Measurements from ENCODE around the gene MAD1L1.

MAD1L1 gene

GRCh38 chr7:1940402-1940786, 292.4 kb downstream of the MAD1L1 start:
- ATAC-seq (ENCODE audit: low read depth) (no peak; the same call in 2 of the 3 replicates), DNase-seq (ENCODE audit: low spot score) (no peak)
- Histone ChIP-seq H3K27ac (ENCODE audit: poor library complexity, severe bottlenecking) (no peak overlapping the region), H3K9me3 (ENCODE audit: severe bottlenecking) (no peaks in the 10 kb centered on the region), H3K4me3 (ENCODE audit: severe bottlenecking) (no peak overlapping the region), H3K36me3 (ENCODE audit: low read depth) (no peaks in the 10 kb centered on the region), H3K27me3 (ENCODE audit: insufficient read depth, poor library complexity, severe bottlenecking) (no peaks in the 10 kb centered on the region), H3K4me1 (ENCODE audit: insufficient read depth, poor library complexity, severe bottlenecking) (peaks cover 3% of the 10 kb centered on the region)
- no peak for TF ChIP-seq CTCF (IDR thresholded peaks at IDR 0.05; ENCODE audit: poor library complexity, severe bottlenecking)

GRCh38 chr7:1939434-1940401, 293.0 kb downstream of the MAD1L1 start:
- DNase-seq (ENCODE audit: low spot score): no peak
- peak overlapping the region; percentile 4 for H3K27ac ChIP-seq (ENCODE audit: poor library complexity, severe bottlenecking)
- no peaks in the 10 kb centered on the region for H3K9me3 ChIP-seq (ENCODE audit: severe bottlenecking)
- H3K36me3 ChIP-seq (ENCODE audit: low read depth): no peaks in the 10 kb centered on the region
- peak; percentile 40; the same call in 2 of the 3 replicates for ATAC-seq (ENCODE audit: low read depth)
- no peaks in the 10 kb centered on the region for H3K27me3 ChIP-seq (ENCODE audit: insufficient read depth, poor library complexity, severe bottlenecking)
- TF ChIP-seq CTCF (IDR thresholded peaks at IDR 0.05; ENCODE audit: poor library complexity, severe bottlenecking): no peak
- H3K4me1 ChIP-seq (ENCODE audit: insufficient read depth, poor library complexity, severe bottlenecking): peaks cover 3% of the 10 kb centered on the region
- H3K4me3 ChIP-seq (ENCODE audit: severe bottlenecking): no peak overlapping the region

GRCh38 chr7:1938788-1939433, 293.8 kb downstream of the MAD1L1 start:
- no peaks in the 10 kb centered on the region for H3K36me3 ChIP-seq (ENCODE audit: low read depth)
- H3K4me1 ChIP-seq (ENCODE audit: insufficient read depth, poor library complexity, severe bottlenecking): peaks cover 3% of the 10 kb centered on the region
- no peak for ATAC-seq (ENCODE audit: low read depth)
- H3K4me3 ChIP-seq (ENCODE audit: severe bottlenecking): no peak overlapping the region
- no peak for TF ChIP-seq CTCF (IDR thresholded peaks at IDR 0.05; ENCODE audit: poor library complexity, severe bottlenecking)
- no peaks in the 10 kb centered on the region for H3K9me3 ChIP-seq (ENCODE audit: severe bottlenecking)
- H3K27ac ChIP-seq (ENCODE audit: poor library complexity, severe bottlenecking): peak overlapping the region; percentile 4
- no peak for DNase-seq (ENCODE audit: low spot score)
- no peaks in the 10 kb centered on the region for H3K27me3 ChIP-seq (ENCODE audit: insufficient read depth, poor library complexity, severe bottlenecking)

GRCh38 chr7:1937252-1937605, 295.5 kb downstream of the MAD1L1 start:
- no peak overlapping the region for H3K27ac ChIP-seq (ENCODE audit: poor library complexity, severe bottlenecking)
- H3K9me3 ChIP-seq (ENCODE audit: severe bottlenecking): no peaks in the 10 kb centered on the region
- no peak overlapping the region for H3K4me3 ChIP-seq (ENCODE audit: severe bottlenecking)
- no peak for ATAC-seq (ENCODE audit: low read depth)
- no peak for DNase-seq (ENCODE audit: low spot score)
- H3K4me1 ChIP-seq (ENCODE audit: insufficient read depth, poor library complexity, severe bottlenecking): peaks cover 3% of the 10 kb centered on the region
- no peaks in the 10 kb centered on the region for H3K27me3 ChIP-seq (ENCODE audit: insufficient read depth, poor library complexity, severe bottlenecking)
- H3K36me3 ChIP-seq (ENCODE audit: low read depth): no peaks in the 10 kb centered on the region
- TF ChIP-seq CTCF (IDR thresholded peaks at IDR 0.05; ENCODE audit: poor library complexity, severe bottlenecking): no peak

All from RWPE2 (cell line).